Measurements from ENCODE around the gene TAS1R2. TPM values are rescaled to one million over a fixed set of nuclear protein-coding genes. Genes with fewer than 3 reads are reported as not detected.

TAS1R2 gene
- total RNA-seq (2021; fragmentation: NEBNext Ultra II Directional; extraction: Animal tissue kit (Norgen Biotek cat#: 25700)), result not detected in 2 replicates
- not detected in 2 replicates for polyA plus RNA-seq (2011; rRNA removed)
- polyA plus RNA-seq (2011; cell fraction: cytosol; rRNA removed), result not detected
- polyA plus RNA-seq (2011; cell fraction: nucleus; rRNA removed), result not detected
- not detected in 4 replicates for polyA plus RNA-seq (2012, experiment 1 of 2)
- not detected for polyA plus RNA-seq (2012, experiment 2 of 2)
- not detected for polyA plus RNA-seq (2013, experiment 1 of 2)
- not detected for polyA plus RNA-seq (2013, experiment 2 of 2)
- not detected in 2 replicates for polyA minus RNA-seq (2011; rRNA and poly(A)+ RNA removed)
- not detected for polyA minus RNA-seq (2011; cell fraction: cytosol; rRNA and poly(A)+ RNA removed)
- polyA minus RNA-seq (2011; cell fraction: nucleus; rRNA and poly(A)+ RNA removed), result not detected
- long read RNA-seq, experiment 1, result 0 reads
- long read RNA-seq, experiment 2, result 0 reads

DNA sequence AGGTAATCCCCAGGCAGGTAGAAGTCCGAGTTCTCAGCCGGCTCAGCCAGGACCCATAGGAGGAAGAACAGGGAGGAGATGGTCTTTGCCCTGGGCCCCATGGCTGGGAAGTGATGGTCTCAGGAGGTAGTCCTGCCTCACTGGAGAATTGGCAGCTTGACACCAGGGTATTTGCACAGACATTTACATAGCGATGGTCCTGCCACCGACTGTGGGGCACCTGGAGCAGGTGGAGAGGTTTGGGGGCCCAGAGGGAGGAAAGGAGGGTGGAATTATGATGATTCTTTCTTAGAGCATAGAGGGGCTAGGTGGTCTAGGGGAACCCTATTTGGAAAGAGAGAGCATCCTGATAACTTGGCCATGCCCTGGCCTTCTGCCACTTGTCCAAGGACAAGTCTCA lies at the start of gene TAS1R2:
Gene TAS1R2, minus strand, starts transcription at position 101 of the 400 bp plus-strand sequence. Its CDS starts 0 bp downstream, at position 101.
- ChIA-PET CTCF (ENCODE audit: partially characterized antibody) (interaction anchor here (1.0 to 3.1 kb wide), 2 partner anchors 12 kb away, joined by 3 to 16 read pairs; no protein-coding TSS in a partner anchor), POLR2A (ENCODE audit: partially characterized antibody) (no interaction called here)
- no peak within 1 kb of the TSS for H2AFZ ChIP-seq (ENCODE audit: low read length)
- H3K23ac ChIP-seq (ENCODE audit: insufficient read length), result no peak within 1 kb of the TSS
- no peak within 1 kb of the TSS for H2BK12ac ChIP-seq (ENCODE audit: low read depth, low read length)
- H3K4me2 ChIP-seq (ENCODE audit: insufficient read depth in 1 of 2, low read depth in 2 of 2, low read length in 2 of 2), result no peak within 1 kb of the TSS
- H3K4ac ChIP-seq (replicated peaks; ENCODE audit: insufficient read length, low read depth, low read length), result no peak within 1 kb of the TSS
- H4K91ac ChIP-seq (replicated peaks; ENCODE audit: insufficient read length, low read length), result no peak within 1 kb of the TSS
- H3K9ac ChIP-seq (replicated peaks in 1 of 4; ENCODE audit: extremely low read depth in 1 of 4, low read depth in 3 of 4, low read length in 3 of 4), result no peak within 1 kb of the TSS
- DNase-seq (ENCODE audit: low read depth in 1 of 2, low spot score in 2 of 2) (no peak), FAIRE-seq (no peak)
- no peaks in the 10 kb centered on the region for H3K9me3 ChIP-seq (ENCODE audit: insufficient read depth in 2 of 2, low read depth in 1 of 2, low read length in 1 of 2)
- H3K36me3 ChIP-seq (ENCODE audit: control insufficient read depth in 2 of 4, insufficient read depth in 4 of 4, low read length in 3 of 4), result no peaks in the 10 kb centered on the region; a peak in 1 of 8 replicates
- H4K20me1 ChIP-seq (replicated peaks in 1 of 2; ENCODE audit: control insufficient read depth in 1 of 2, insufficient read depth in 2 of 2, low read length in 2 of 2), result peaks cover 0 to 8% of the 10 kb centered on the region in 2 experiments
- H4K5ac ChIP-seq (ENCODE audit: insufficient read length, low read depth, low read length), result no peak within 1 kb of the TSS
- H3K23me2 ChIP-seq (ENCODE audit: low read depth, low read length), result peaks cover 12% of the 10 kb centered on the region; the same call in 1 of the 2 replicates
- H2AK5ac ChIP-seq (ENCODE audit: low read depth, low read length), result no peak within 1 kb of the TSS
- H3K4me3 ChIP-seq (ENCODE audit: extremely low read depth in 1 of 4, insufficient read depth in 2 of 4, low read depth in 3 of 4, low read length in 4 of 4), result no peak within 1 kb of the TSS
- H2BK20ac ChIP-seq (ENCODE audit: low read length), result no peak within 1 kb of the TSS
- H3K4me1 ChIP-seq (replicated peaks in 1 of 4; ENCODE audit: control insufficient read depth in 3 of 4, insufficient read depth in 4 of 4, low read length in 3 of 4), result no peaks in the 10 kb centered on the region
- H2BK15ac ChIP-seq (ENCODE audit: low read length), result no peak within 1 kb of the TSS
- no peak within 1 kb of the TSS for H3K27ac ChIP-seq (ENCODE audit: low read depth, low read length)
- TF ChIP-seq POLR2A (IDR thresholded peaks at IDR 0.05; ENCODE audit: control extremely low read depth in 1 of 2, low read depth in 2 of 2, low read length in 2 of 2) (no peak), RFX5 (IDR thresholded peaks at IDR 0.05; ENCODE audit: borderline replicate concordance, low read depth, low read length) (no peak), CTBP2 (IDR thresholded peaks at IDR 0.05; ENCODE audit: borderline replicate concordance, insufficient read depth, insufficient read length, low read length) (no peak), TBP (IDR thresholded peaks at IDR 0.05; ENCODE audit: low read depth, low read length) (no peak), TAF7 (optimal IDR thresholded peaks at IDR 0.05; ENCODE audit: borderline replicate concordance, low read depth, low read length) (no peak)
- no peak within 1 kb of the TSS for H2BK5ac ChIP-seq (ENCODE audit: low read depth, low read length)
- no peaks in the 10 kb centered on the region for H3K79me2 ChIP-seq (ENCODE audit: control insufficient read depth in 1 of 2, insufficient read depth in 2 of 2, low read length in 2 of 2)
- no peak within 1 kb of the TSS for H4K8ac ChIP-seq (ENCODE audit: extremely low read depth, insufficient read depth, low read length)
- H3K27me3 ChIP-seq (replicated peaks in 1 of 4; ENCODE audit: control insufficient read depth in 3 of 4, extremely low read depth in 1 of 4, insufficient read depth in 3 of 4, low read length in 3 of 4), result peaks cover 0 to 4% (median 0%) of the 10 kb centered on the region in 4 experiments; a peak in 3 of 7 replicates
- H3K79me1 ChIP-seq (ENCODE audit: low read depth, low read length), result no peaks in the 10 kb centered on the region
- no peak within 1 kb of the TSS for H2BK120ac ChIP-seq (replicated peaks; ENCODE audit: low read depth, low read length)
- H3K56ac ChIP-seq (replicated peaks; ENCODE audit: insufficient read length, low read depth, low read length), result no peak within 1 kb of the TSS
- no peak within 1 kb of the TSS for H3K18ac ChIP-seq (ENCODE audit: extremely low read depth, low read length)
- no peak within 1 kb of the TSS for H3K14ac ChIP-seq (ENCODE audit: insufficient read length)
- 77% methylated on average over 4 of the region's 4 CpGs; no CpG with 5 or more reads in 1 of the 2 experiments for WGBS, 2 experiments (ENCODE audit: extremely low coverage in 1 of 2, insufficient coverage in 1 of 2, insufficient read length in 1 of 2, insufficient replicate concordance in 2 of 2, low coverage in 1 of 2, low lambda C conversion rate in 2 of 2, missing lambda C conversion rate in 1 of 2)
